ENCODE measurements around the gene NUDT21.

GRCh38 chr16:56411123-56411522 is 40.0 kb downstream of the NUDT21 start:
- TF ChIP-seq RAD21 (IDR thresholded peaks at IDR 0.05; ENCODE audit: low read length) (no peak), SIN3A (IDR thresholded peaks at IDR 0.05; ENCODE audit: borderline replicate concordance, low read depth, low read length) (no peak), EZH2phosphoT487 (IDR thresholded peaks at IDR 0.05; ENCODE audit: borderline replicate concordance, low read depth) (no peak), CTCF (IDR thresholded peaks at IDR 0.05) (no peak), RCOR1 (IDR thresholded peaks at IDR 0.05; ENCODE audit: low read length) (no peak), RXRA (IDR thresholded peaks at IDR 0.05; ENCODE audit: borderline replicate concordance, low read depth) (no peak), ELF1 (IDR thresholded peaks at IDR 0.05) (no peak), FOXM1 (IDR thresholded peaks at IDR 0.05; ENCODE audit: low read depth) (no peak), EP300 (IDR thresholded peaks at IDR 0.05; ENCODE audit: borderline replicate concordance in 1 of 2, low read depth in 1 of 2, low read length in 1 of 2) (no peak), POLR2AphosphoS5 (IDR thresholded peaks at IDR 0.05; ENCODE audit: low read depth, low read length) (no peak), JUND (IDR thresholded peaks at IDR 0.05) (no peak)
